C4-2B (cell line): ENCODE measurements around the gene SH3GLB2.

Experiments
- H3K27ac ChIP-seq: fragments of 450-650 bp; 2 replicates; pipeline ENCODE4 v1.5.1; 2017
- CTCF ChIP-seq: fragments of 450-650 bp; conservative IDR thresholded peaks from 2 replicates; pipeline ENCODE4 v1.5.1; 2017; ENCODE audit warnings: mild to moderate bottlenecking
- ZFX ChIP-seq: fragments of 450-650 bp; IDR thresholded peaks from 2 replicates; pipeline ENCODE4 v1.6.1; 2017

SH3GLB2 gene

DNA sequence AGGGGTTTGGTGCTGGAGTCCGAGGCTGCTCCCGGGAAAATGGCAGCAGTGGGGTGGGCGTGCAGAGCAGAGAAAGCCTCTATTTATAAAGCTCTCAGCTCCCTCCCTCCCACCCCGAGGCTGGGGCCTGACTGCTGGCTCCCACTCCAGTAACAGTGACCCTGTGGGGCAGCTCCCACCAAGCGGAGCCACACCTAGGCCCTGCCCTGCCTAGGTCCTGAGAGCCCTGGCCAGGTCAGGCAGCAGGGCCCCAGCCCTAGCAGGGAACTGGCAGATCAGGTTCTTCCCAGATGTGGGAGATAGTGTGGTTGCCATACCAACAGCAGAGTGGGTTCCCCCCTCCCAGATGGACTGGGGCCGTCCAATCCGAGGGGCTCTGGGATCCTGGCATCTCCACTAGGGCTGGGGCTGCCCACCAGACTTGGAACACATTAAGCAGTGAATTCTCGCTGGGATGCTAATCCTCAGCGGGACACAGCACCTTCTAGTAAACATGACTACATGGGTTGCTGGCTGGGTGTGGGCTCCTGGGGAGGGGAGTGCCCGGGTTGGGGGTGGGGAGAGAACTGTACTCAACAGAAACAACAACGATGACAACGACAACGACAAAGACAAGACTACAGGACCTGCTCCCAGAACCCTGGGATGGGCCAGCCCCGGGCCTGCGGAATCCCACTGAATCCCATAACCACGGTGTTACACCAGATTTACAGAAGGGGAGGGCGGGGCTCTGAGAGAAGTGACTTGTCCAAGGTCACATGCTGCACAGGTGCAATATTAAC lies 1.5 kb downstream of the SH3GLB2 start:
- H3K27ac ChIP-seq, result peak overlapping the region; percentile 96
- TF ChIP-seq ZFX (no peak), CTCF (no peak)

- no peak for TF ChIP-seq ZFX
- TF ChIP-seq CTCF, result no peak
- peak overlapping the region; percentile 15 for H3K27ac ChIP-seq
Observed at GRCh38 chr9:129023908-129024233, 4.3 kb downstream of the SH3GLB2 start.

- TF ChIP-seq CTCF (no peak), ZFX (no peak)
- H3K27ac ChIP-seq, result peak overlapping the region; percentile 15
Observed at GRCh38 chr9:129023036-129023907, 4.9 kb downstream of the SH3GLB2 start.

DNA sequence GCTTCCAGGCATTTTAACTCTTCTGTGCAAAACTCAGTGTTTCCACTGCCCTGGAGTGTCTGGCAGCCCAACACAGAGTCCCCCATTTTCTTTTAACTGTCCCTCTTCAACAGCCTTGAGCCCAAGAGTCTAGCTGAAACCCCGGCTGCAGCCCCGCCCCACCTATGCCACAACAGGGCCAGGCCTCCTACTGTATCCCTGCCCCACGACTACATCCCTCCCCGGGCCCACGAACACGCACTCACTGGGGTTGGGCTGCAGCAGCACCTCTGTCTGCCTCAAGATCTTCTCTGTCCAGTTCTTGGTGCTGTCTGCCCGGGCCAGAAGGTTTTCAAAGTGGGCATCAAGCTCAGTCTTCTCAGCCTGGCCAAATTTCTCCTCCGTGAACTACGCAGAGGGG lies 6.1 kb downstream of the SH3GLB2 start:
- no peak for TF ChIP-seq ZFX
- TF ChIP-seq CTCF, result no peak
- no peak overlapping the region for H3K27ac ChIP-seq

- TF ChIP-seq CTCF (no peak), ZFX (no peak)
- H3K27ac ChIP-seq, result no peak overlapping the region
Observed at GRCh38 chr9:129021091-129021490, 7.0 kb downstream of the SH3GLB2 start.

DNA sequence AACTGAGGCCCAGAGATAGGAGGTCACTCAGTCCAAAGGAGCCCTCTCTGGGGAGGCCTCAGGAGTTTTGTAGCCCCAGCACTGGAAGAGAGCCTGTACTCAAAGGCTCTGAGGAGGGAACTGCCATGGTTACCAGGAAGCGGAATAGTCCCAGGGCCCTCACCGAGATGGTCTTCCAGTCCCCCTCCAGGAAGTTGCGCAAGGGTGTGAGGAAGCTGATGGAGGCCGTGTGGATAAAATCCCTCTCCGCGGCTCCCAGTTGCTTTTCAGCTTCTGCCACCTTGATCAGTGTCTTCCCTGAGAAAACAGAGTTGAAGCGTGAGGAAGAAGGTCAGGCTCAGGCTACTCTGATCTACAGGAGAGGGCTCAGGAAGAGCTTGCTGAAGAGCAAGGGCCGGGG lies 13.5 kb downstream of the SH3GLB2 start:
- TF ChIP-seq ZFX, result no peak
- TF ChIP-seq CTCF, result no peak
- no peak overlapping the region for H3K27ac ChIP-seq

DNA sequence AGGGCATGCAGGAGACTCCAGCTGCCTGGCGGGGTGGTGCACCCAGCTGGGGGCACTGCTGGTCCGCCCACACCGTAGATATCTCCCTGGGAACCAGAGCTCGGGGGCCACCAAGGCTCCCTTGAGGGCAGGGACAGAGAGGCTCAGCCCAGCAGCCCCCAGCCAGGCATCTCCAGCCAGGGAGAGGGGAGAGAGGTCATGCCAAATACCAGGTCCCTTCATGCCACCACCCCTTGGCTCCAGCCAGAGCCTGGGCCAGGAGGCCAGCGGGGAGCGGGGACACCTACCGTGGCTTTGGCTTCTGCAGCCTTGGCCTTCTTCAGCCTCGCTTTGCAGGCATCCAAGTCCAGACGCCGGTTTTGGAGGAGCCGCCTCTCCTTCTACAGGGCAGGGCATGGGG lies 14.0 kb downstream of the SH3GLB2 start:
- no peak overlapping the region for H3K27ac ChIP-seq
- TF ChIP-seq CTCF, result no peak
- TF ChIP-seq ZFX, result no peak
